Subcutaneous abdominal adipose tissue (tissue), 5 donors: ENCODE data around the gene ST8SIA6.
A peak's percentile ranks its signal among the peaks of the same experiment; 100 is the strongest.

ENCODE experiments used
- H3K27ac ChIP-seq: one replicate; pipeline ENCODE4 v1.7.0; 2013; ENCODE audit warnings: low read depth, mild to moderate bottlenecking, inconsistent platforms, low read length, moderate library complexity
- H3K27me3 ChIP-seq, 5 donors: one replicate each; pipeline ENCODE4 v1.7.0; 2013; ENCODE audit warnings: low read length in 5 of 5, inconsistent platforms in 1 of 5; ENCODE audit not compliant: control insufficient read depth in 5 of 5, insufficient read depth in 4 of 5
- H3K36me3 ChIP-seq, 5 donors: one replicate each; pipeline ENCODE4 v1.7.0; 2013; ENCODE audit warnings: low read length in 5 of 5; ENCODE audit not compliant: control insufficient read depth in 5 of 5, insufficient read depth in 5 of 5
- H3K4me1 ChIP-seq, 5 donors: one replicate each; pipeline ENCODE4 v1.7.0; 2013; ENCODE audit warnings: low read length in 5 of 5, mild to moderate bottlenecking in 3 of 5, moderate library complexity in 1 of 5; ENCODE audit not compliant: control insufficient read depth in 5 of 5, insufficient read depth in 5 of 5
- H3K4me3 ChIP-seq, 5 donors: one replicate each; pipeline ENCODE4 v1.7.0; 2013; ENCODE audit warnings: low read length in 5 of 5, low read depth in 1 of 5
- H3K9ac ChIP-seq, 5 donors: one replicate each; pipeline ENCODE4 v1.7.0; 2013; ENCODE audit warnings: low read length in 5 of 5, mild to moderate bottlenecking in 4 of 5, moderate library complexity in 3 of 5
- H3K9me3 ChIP-seq, 5 donors: one replicate each; pipeline ENCODE4 v1.7.0; 2013; ENCODE audit warnings: low read length in 5 of 5; ENCODE audit not compliant: control insufficient read depth in 5 of 5
- donor health status: healthy.
- donor health status: healthy.
- donor health status: healthy.
- donor health status: healthy.
- donor health status: healthy.

Gene ST8SIA6

GRCh38 chr10:17457083-17457482 is 2.7 kb upstream of the ST8SIA6 start:
- Histone ChIP-seq H3K4me3 (no peak overlapping the region), H3K9me3 (peaks cover 0 to 5% (median 3%) of the 10 kb centered on the region in 5 donors), H3K27ac (no peak overlapping the region), H3K27me3 (peaks cover 0 to 19% (median 10%) of the 10 kb centered on the region in 5 donors), H3K4me1 (peaks cover 0 to 15% (median 14%) of the 10 kb centered on the region in 5 donors), H3K36me3 (no peaks in the 10 kb centered on the region), H3K9ac (no peak overlapping the region)

- Histone ChIP-seq H3K27ac (no peak overlapping the region), H3K4me3 (no peak overlapping the region), H3K9me3 (peaks cover 0 to 5% (median 3%) of the 10 kb centered on the region in 5 donors), H3K9ac (no peak overlapping the region), H3K36me3 (no peaks in the 10 kb centered on the region), H3K4me1 (peaks cover 0 to 15% (median 14%) of the 10 kb centered on the region in 5 donors), H3K27me3 (peaks cover 0 to 20% (median 10%) of the 10 kb centered on the region in 5 donors)
These were observed 1.7 kb upstream of the ST8SIA6 start for GRCh38 chr10:17456032-17456548.

GRCh38 chr10:17455015-17455520 is 673 bp upstream of the ST8SIA6 start:
- Histone ChIP-seq H3K4me1 (peaks cover 0 to 15% (median 14%) of the 10 kb centered on the region in 5 donors), H3K9me3 (peaks cover 0 to 6% (median 3%) of the 10 kb centered on the region in 5 donors), H3K27ac (no peak overlapping the region), H3K36me3 (no peaks in the 10 kb centered on the region), H3K4me3 (peak overlapping the region in 2 of 5 donors; percentile 60), H3K9ac (no peak overlapping the region), H3K27me3 (peaks cover 0 to 20% (median 10%) of the 10 kb centered on the region in 5 donors)

GRCh38 chr10:17453373-17454091 is 863 bp downstream of the ST8SIA6 start:
- Histone ChIP-seq H3K27me3 (peaks cover 0 to 20% (median 10%) of the 10 kb centered on the region in 5 donors), H3K9ac (no peak overlapping the region), H3K4me3 (peak overlapping the region in 4 of 5 donors; percentile 48 to 60 (median 55))

GRCh38 chr10:17453035-17453372 is 1.4 kb downstream of the ST8SIA6 start:
- peaks cover 3 to 20% (median 18%) of the 10 kb centered on the region in 5 donors for H3K9me3 ChIP-seq
- peaks cover 0 to 15% (median 14%) of the 10 kb centered on the region in 5 donors for H3K4me1 ChIP-seq
- peak overlapping the region in 2 of 5 donors; percentile 60 for H3K4me3 ChIP-seq
- H3K9ac ChIP-seq: no peak overlapping the region
- H3K27me3 ChIP-seq: peaks cover 0 to 20% (median 10%) of the 10 kb centered on the region in 5 donors
- H3K27ac ChIP-seq: no peak overlapping the region
- no peaks in the 10 kb centered on the region for H3K36me3 ChIP-seq

More at GRCh38 chr10:17453373-17454091, 863 bp downstream of the ST8SIA6 start:
- Histone ChIP-seq H3K4me1 (peaks cover 0 to 15% (median 14%) of the 10 kb centered on the region in 5 donors), H3K27ac (no peak overlapping the region), H3K9me3 (peaks cover 3 to 15% (median 13%) of the 10 kb centered on the region in 5 donors), H3K36me3 (no peaks in the 10 kb centered on the region)

- H3K4me3 ChIP-seq: no peak overlapping the region
- peaks cover 3 to 23% (median 20%) of the 10 kb centered on the region in 5 donors for H3K9me3 ChIP-seq
- H3K27ac ChIP-seq: no peak overlapping the region
- H3K9ac ChIP-seq: no peak overlapping the region
- peaks cover 0 to 20% (median 10%) of the 10 kb centered on the region in 5 donors for H3K27me3 ChIP-seq
- H3K36me3 ChIP-seq: no peaks in the 10 kb centered on the region
- peaks cover 0 to 15% (median 14%) of the 10 kb centered on the region in 5 donors for H3K4me1 ChIP-seq
These were observed 2.1 kb downstream of the ST8SIA6 start for GRCh38 chr10:17452060-17452841.

GRCh38 chr10:17450024-17450423 is 4.4 kb downstream of the ST8SIA6 start:
- H3K4me3 ChIP-seq: no peak overlapping the region
- peaks cover 3 to 18% (median 17%) of the 10 kb centered on the region in 5 donors for H3K9me3 ChIP-seq
- no peak overlapping the region for H3K27ac ChIP-seq

GRCh38 chr10:17445400-17445998 is 8.9 kb downstream of the ST8SIA6 start:
- H3K27ac ChIP-seq: no peak overlapping the region

More at GRCh38 chr10:17450024-17450423, 4.4 kb downstream of the ST8SIA6 start:
- Histone ChIP-seq H3K36me3 (no peaks in the 10 kb centered on the region), H3K9ac (no peak overlapping the region), H3K4me1 (peaks cover 0 to 15% (median 14%) of the 10 kb centered on the region in 5 donors), H3K27me3 (peaks cover 0 to 16% (median 13%) of the 10 kb centered on the region in 5 donors)

GRCh38 chr10:17444388-17444714 is 10.0 kb downstream of the ST8SIA6 start:
- no peak overlapping the region for H3K27ac ChIP-seq
- peaks cover 0 to 12% (median 7%) of the 10 kb centered on the region in 5 donors for H3K9me3 ChIP-seq
- no peak overlapping the region for H3K4me3 ChIP-seq
- H3K9ac ChIP-seq: no peak overlapping the region
- H3K27me3 ChIP-seq: peaks cover 3 to 6% (median 4%) of the 10 kb centered on the region in 5 donors
- H3K36me3 ChIP-seq: no peaks in the 10 kb centered on the region
- H3K4me1 ChIP-seq: peaks cover 0 to 5% (median 0%) of the 10 kb centered on the region in 5 donors

More at GRCh38 chr10:17445400-17445998, 8.9 kb downstream of the ST8SIA6 start:
- Histone ChIP-seq H3K36me3 (no peaks in the 10 kb centered on the region), H3K4me3 (no peak overlapping the region), H3K9me3 (peaks cover 3 to 18% (median 16%) of the 10 kb centered on the region in 5 donors), H3K4me1 (peaks cover 0 to 2% (median 0%) of the 10 kb centered on the region in 5 donors), H3K9ac (no peak overlapping the region), H3K27me3 (peaks cover 3 to 6% (median 4%) of the 10 kb centered on the region in 5 donors)
